Hepatocyte (in vitro differentiated cells): Measurements from ENCODE around the gene ARSG. TPM values are rescaled to one million over a fixed set of nuclear protein-coding genes. Genes with fewer than 3 reads are reported as not detected.
"Not testable (repeated sequence)": the region's sequence is repeated elsewhere in the genome, so short reads cannot be mapped to it uniquely, and the experiment has no call there.

Experiments
- DNase-seq: peaks from one replicate; pipeline ENCODE4 v3.0.0-alpha.2; 2016; ENCODE audit warnings: low spot score
- H2AFZ ChIP-seq: fragments of 200-600 bp; sonication (generic); 2 replicates; pipeline ENCODE4 v1.6.0; 2016; ENCODE audit warnings: antibody characterized with exemption, mild to moderate bottlenecking
- H3K27ac ChIP-seq: fragments of 200-600 bp; sonication (generic); 2 replicates; pipeline ENCODE4 v1.5.1; 2016; ENCODE audit warnings: mild to moderate bottlenecking
- H3K27me3 ChIP-seq: fragments of 200-600 bp; sonication (generic); 2 replicates; pipeline ENCODE4 v1.6.1; 2016
- H3K36me3 ChIP-seq: fragments of 200-600 bp; sonication (generic); replicated peaks from 2 replicates; pipeline ENCODE4 v1.5.1; 2016; ENCODE audit warnings: low read depth; ENCODE audit not compliant: insufficient read depth
- H3K4me1 ChIP-seq: fragments of 200-600 bp; sonication (generic); 2 replicates; pipeline ENCODE4 v1.5.1; 2016; ENCODE audit warnings: mild to moderate bottlenecking, moderate library complexity; ENCODE audit not compliant: insufficient read depth
- H3K4me2 ChIP-seq: fragments of 200-600 bp; sonication (generic); 2 replicates; pipeline ENCODE4 v1.6.0; 2016
- H3K4me3 ChIP-seq: fragments of 200-600 bp; sonication (generic); 2 replicates; pipeline ENCODE4 v1.5.1; 2016; ENCODE audit warnings: mild to moderate bottlenecking
- H3K79me2 ChIP-seq: fragments of 200-600 bp; sonication (generic); 2 replicates; pipeline ENCODE4 v1.6.0; 2017; ENCODE audit warnings: mild to moderate bottlenecking
- H3K9me2 ChIP-seq: fragments of 200-600 bp; sonication (generic); replicated peaks from 2 replicates; pipeline ENCODE4 v1.6.0; 2017; ENCODE audit warnings: mild to moderate bottlenecking; ENCODE audit not compliant: insufficient read depth
- H3K9me3 ChIP-seq: fragments of 200-600 bp; sonication (generic); 2 replicates; pipeline ENCODE4 v1.5.1; 2016; ENCODE audit warnings: low read depth, mild to moderate bottlenecking
- H4K20me1 ChIP-seq: fragments of 200-600 bp; sonication (generic); 2 replicates; pipeline ENCODE4 v1.6.0; 2016; ENCODE audit warnings: mild to moderate bottlenecking; ENCODE audit not compliant: insufficient read depth, poor library complexity, severe bottlenecking
- CTCF ChIP-seq: fragments of 200-600 bp; sonication (generic); IDR thresholded peaks from 2 replicates; pipeline ENCODE4 v1.5.1; 2016; ENCODE audit warnings: antibody characterized with exemption, mild to moderate bottlenecking; ENCODE audit not compliant: poor library complexity
- EZH2 ChIP-seq: fragments of 200-600 bp; sonication (generic); IDR thresholded peaks from 2 replicates; pipeline ENCODE4 v1.6.1; 2016; ENCODE audit warnings: antibody characterized with exemption, mild to moderate bottlenecking, borderline replicate concordance
- EZH2phosphoT487 ChIP-seq: fragments of 200-600 bp; sonication (generic); IDR thresholded peaks from one replicate; pipeline ENCODE4 v1.6.1; 2018; ENCODE audit warnings: antibody characterized with exemption, mild to moderate bottlenecking, low read depth, moderate library complexity; ENCODE audit not compliant: unreplicated experiment, severe bottlenecking
- WGBS: methylation state at CpG from one replicate; pipeline ENCODE4 v1.1.6; 2016; ENCODE audit warnings: low lambda C conversion rate; ENCODE audit errors: missing lambda C conversion rate; 5-methylcytosine and 5-hydroxymethylcytosine counted together
- polyA plus RNA-seq: library from polyadenylated mRNA; unstranded; fragments of >200 nt; fragmentation: Nextera tagmentation; extraction: Ambion mirVana; gene quantifications from 2 replicates; pipeline ENCODE4 v1.2.1, GENCODE V29; 2016
- total RNA-seq: library from RNA; depleted of rRNA; stranded (reverse); fragments of >200 nt; gene quantifications from 2 replicates; pipeline ENCODE4 v1.2.3, GENCODE V29; 2014

The ARSG gene
- total and polyA plus RNA-seq, 2 experiments from 2014 or later = 1.3 to 1.4 TPM

DNA sequence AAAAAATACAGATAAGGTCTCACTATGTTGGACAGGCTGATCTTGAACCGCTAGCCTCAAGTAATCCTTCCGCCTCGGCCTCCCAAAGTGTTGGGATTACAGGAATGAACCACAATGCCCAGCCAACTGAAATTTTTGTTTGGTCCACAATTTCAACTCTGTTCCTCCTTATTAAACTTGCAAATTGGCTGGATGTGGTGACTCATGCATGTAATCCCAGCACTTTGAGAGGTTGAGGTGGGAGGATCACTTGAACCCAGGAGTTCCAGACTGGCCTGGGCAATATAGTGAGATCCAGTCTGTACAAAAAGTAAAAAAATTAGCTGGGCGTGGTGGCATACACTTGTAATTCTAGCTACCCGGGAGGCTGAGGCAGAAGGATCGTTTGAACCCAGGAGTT, 13.4 kb downstream of the ARSG start:
- no peaks in the 10 kb centered on the region for H3K9me2 ChIP-seq
- H3K36me3 ChIP-seq = no peaks in the 10 kb centered on the region
- H3K4me3 ChIP-seq = no peak overlapping the region
- H3K27me3 ChIP-seq = no peaks in the 10 kb centered on the region
- no peak for DNase-seq
- no peaks in the 10 kb centered on the region for H4K20me1 ChIP-seq
- H3K79me2 ChIP-seq = no peaks in the 10 kb centered on the region
- H3K9me3 ChIP-seq = no peaks in the 10 kb centered on the region
- TF ChIP-seq EZH2phosphoT487 (no peak), CTCF (no peak), EZH2 (no peak)
- H3K4me1 ChIP-seq = no peaks in the 10 kb centered on the region
- WGBS = 89% methylated on average over 6 of the region's 6 CpGs
- no peak overlapping the region for H3K27ac ChIP-seq
- H2AFZ ChIP-seq = no peak overlapping the region
- no peak overlapping the region for H3K4me2 ChIP-seq

DNA sequence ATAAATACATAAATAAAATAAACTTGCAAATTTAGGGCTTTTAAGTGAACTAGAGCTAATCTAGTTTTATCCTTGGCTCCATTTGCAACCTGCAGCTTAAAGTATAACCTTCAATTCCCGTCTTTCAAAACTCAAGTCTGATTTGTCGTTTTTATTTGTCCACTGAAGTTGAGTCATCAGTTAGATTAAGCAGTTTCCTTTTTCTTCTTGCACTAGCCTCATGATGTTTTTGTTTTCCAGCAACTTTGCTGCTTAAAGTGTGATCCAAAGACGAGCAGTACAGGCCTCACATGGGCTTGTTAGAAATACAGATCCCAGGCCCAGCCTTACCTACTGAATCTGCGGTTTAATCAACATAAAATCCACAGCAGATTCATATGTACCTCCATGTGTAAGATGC, 13.8 kb downstream of the ARSG start:
- Histone ChIP-seq H4K20me1 (no peaks in the 10 kb centered on the region), H3K9me2 (no peaks in the 10 kb centered on the region), H3K4me3 (no peak overlapping the region), H3K27ac (no peak overlapping the region), H3K9me3 (no peaks in the 10 kb centered on the region), H2AFZ (no peak overlapping the region), H3K27me3 (no peaks in the 10 kb centered on the region), H3K4me2 (no peak overlapping the region), H3K79me2 (no peaks in the 10 kb centered on the region), H3K4me1 (no peaks in the 10 kb centered on the region), H3K36me3 (no peaks in the 10 kb centered on the region)
- no peak for DNase-seq
- WGBS = 71% methylated on average over 4 of the region's 4 CpGs
- TF ChIP-seq CTCF (no peak), EZH2phosphoT487 (no peak), EZH2 (no peak)

DNA sequence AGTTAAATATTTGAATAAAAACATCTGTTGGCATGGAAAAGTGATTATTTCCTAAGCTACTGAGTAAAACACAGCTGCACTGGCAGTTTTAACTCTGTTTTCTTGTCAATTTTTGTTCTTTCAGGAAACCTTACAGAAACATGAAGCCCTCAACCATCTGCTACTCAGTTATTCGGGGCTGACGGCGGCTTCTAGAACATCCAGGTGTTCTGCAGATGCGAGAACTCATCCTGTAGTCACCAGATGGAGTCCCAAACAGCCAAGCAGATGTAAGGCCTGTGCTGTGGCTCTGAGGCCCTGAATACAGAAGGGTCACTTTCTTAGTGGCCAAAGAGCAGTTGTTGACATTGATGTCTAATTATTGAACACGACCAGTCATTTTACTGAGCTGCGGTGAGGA, 15.5 kb downstream of the ARSG start:
- Histone ChIP-seq H3K9me3 (no peaks in the 10 kb centered on the region), H3K27ac (no peak overlapping the region), H3K4me1 (no peaks in the 10 kb centered on the region), H3K4me2 (no peak overlapping the region), H3K4me3 (no peak overlapping the region), H3K27me3 (no peaks in the 10 kb centered on the region), H3K36me3 (no peaks in the 10 kb centered on the region), H2AFZ (no peak overlapping the region), H3K9me2 (no peaks in the 10 kb centered on the region), H3K79me2 (no peaks in the 10 kb centered on the region), H4K20me1 (no peaks in the 10 kb centered on the region)
- no peak for TF ChIP-seq EZH2phosphoT487
- TF ChIP-seq CTCF = no peak
- no peak for TF ChIP-seq EZH2
- DNase-seq = no peak
- WGBS = 75% methylated on average over 6 of the region's 6 CpGs

GRCh38 chr17:68307443-68307842, 16.1 kb downstream of the ARSG start:
- H3K27me3 ChIP-seq = no peaks in the 10 kb centered on the region
- DNase-seq = no peak
- no peaks in the 10 kb centered on the region for H3K9me2 ChIP-seq
- H4K20me1 ChIP-seq = no peaks in the 10 kb centered on the region
- no peak overlapping the region for H3K4me2 ChIP-seq
- H3K79me2 ChIP-seq = no peaks in the 10 kb centered on the region
- H3K27ac ChIP-seq = no peak overlapping the region
- no peaks in the 10 kb centered on the region for H3K36me3 ChIP-seq
- no peak overlapping the region for H3K4me3 ChIP-seq
- 92% methylated on average over 8 of the region's 8 CpGs for WGBS
- no peak overlapping the region for H2AFZ ChIP-seq
- H3K9me3 ChIP-seq = no peaks in the 10 kb centered on the region
- H3K4me1 ChIP-seq = no peaks in the 10 kb centered on the region
- TF ChIP-seq CTCF = no peak
- TF ChIP-seq EZH2 = no peak
- no peak for TF ChIP-seq EZH2phosphoT487

DNA sequence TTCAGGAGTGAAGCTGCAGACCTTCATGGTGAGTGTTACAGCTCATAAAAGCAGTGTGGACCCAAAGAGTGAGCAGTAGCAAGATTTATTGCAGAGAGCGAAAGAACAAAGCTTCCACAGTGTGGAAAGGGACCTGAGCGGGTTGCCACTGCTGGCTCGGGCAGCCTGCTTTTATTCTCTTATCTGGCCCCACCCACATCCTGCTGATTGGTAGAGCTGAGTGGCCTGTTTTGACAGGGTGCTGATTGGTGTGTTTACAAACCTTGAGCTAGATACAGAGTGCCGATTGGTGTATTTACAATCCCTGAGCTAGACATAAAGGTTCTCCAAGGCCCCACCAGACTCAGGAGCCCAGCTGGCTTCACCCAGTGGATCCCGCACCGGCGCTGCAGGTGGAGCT, 17.2 kb downstream of the ARSG start:
- H3K36me3 ChIP-seq, H3K79me2 ChIP-seq, H3K9me3 ChIP-seq, H3K4me2 ChIP-seq, H2AFZ ChIP-seq, H3K9me2 ChIP-seq, H3K27ac ChIP-seq, H3K4me3 ChIP-seq, H3K27me3 ChIP-seq, DNase-seq, H4K20me1 ChIP-seq, H3K4me1 ChIP-seq: not testable (repeated sequence)
- 71% methylated on average over 7 of the region's 7 CpGs for WGBS
